CD4-positive, alpha-beta T cell (primary cell): ENCODE measurements around the gene NIBAN1. TPM values are rescaled to one million over a fixed set of nuclear protein-coding genes. Genes with fewer than 3 reads are reported as not detected.

ENCODE experiments used
- ATAC-seq: fragments of 200-7000 bp; cut with Tn5 transposase; one replicate; pipeline ENCODE4 v1.10.0; 2022; ENCODE audit warnings: mild to moderate bottlenecking; ENCODE audit not compliant: poor library complexity
- CTCF ChIA-PET: fragments of 350-600 bp; sonication (Branson Sonifier 250); formaldehyde crosslinking; loops from one replicate; lab custom pipeline; 2021; ENCODE audit warnings: antibody characterized with exemption, inconsistent platforms; lab: Charles Lee
- POLR2A ChIA-PET: fragments of 350-600 bp; sonication (Branson Sonifier 250); formaldehyde crosslinking; loops from one replicate; lab custom pipeline; 2021; ENCODE audit warnings: antibody characterized with exemption, inconsistent platforms; lab: Charles Lee
- DNase-seq, 14 experiments: peaks; one replicate each; pipeline ENCODE4 v3.0.0-alpha.2; 2013 to 2020; ENCODE audit warnings: mixed read lengths in 2 of 14
- H3K27ac ChIP-seq, 2 donors: one replicate each; pipeline versions ENCODE4 v1.5.1 to v1.7.0; 2013; ENCODE audit warnings: low read length in 2 of 2, low read depth in 1 of 2, mild to moderate bottlenecking in 1 of 2
- H3K27me3 ChIP-seq, 2 experiments: 1 replicate in 1 of 2; 2 replicates in 1 of 2; pipeline versions ENCODE4 v1.6.1 to v1.7.0; 2013; ENCODE audit warnings: low read length in 2 of 2, control low read depth in 1 of 2, mild to moderate bottlenecking in 1 of 2, moderate library complexity in 1 of 2; ENCODE audit not compliant: insufficient read depth in 2 of 2, control insufficient read depth in 1 of 2
- H3K36me3 ChIP-seq: one replicate; pipeline ENCODE4 v1.6.1; 2013; ENCODE audit warnings: low read length, control low read depth; ENCODE audit not compliant: insufficient read depth
- H3K4me1 ChIP-seq: one replicate; pipeline ENCODE4 v1.6.1; 2013; ENCODE audit warnings: low read length, control low read depth; ENCODE audit not compliant: insufficient read depth
- H3K4me3 ChIP-seq: one replicate; pipeline ENCODE4 v1.5.1; 2013; ENCODE audit warnings: mild to moderate bottlenecking, low read length, moderate library complexity
- H3K9me3 ChIP-seq, 2 experiments: 1 replicate in 1 of 2; 2 replicates in 1 of 2; pipeline versions ENCODE4 v1.6.1 to v1.7.0; 2013; ENCODE audit warnings: low read length in 2 of 2, mild to moderate bottlenecking in 2 of 2, control low read depth in 1 of 2, moderate library complexity in 1 of 2; ENCODE audit not compliant: control insufficient read depth in 1 of 2, insufficient read depth in 1 of 2
- H3K27ac Mint-ChIP-seq: one replicate; pipeline ENCODE4 v1.8.0; 2020; ENCODE audit warnings: mixed read lengths
- H3K27me3 Mint-ChIP-seq: one replicate; pipeline ENCODE4 v1.8.0; 2021; ENCODE audit warnings: mixed read lengths
- H3K36me3 Mint-ChIP-seq: one replicate; pipeline ENCODE4 v1.8.0; 2021; ENCODE audit warnings: low read depth, mixed read lengths
- H3K4me1 Mint-ChIP-seq: one replicate; pipeline ENCODE4 v1.8.0; 2021; ENCODE audit warnings: low read depth, mixed read lengths
- H3K4me3 Mint-ChIP-seq: one replicate; pipeline ENCODE4 v1.8.0; 2020; ENCODE audit warnings: mild to moderate bottlenecking, mixed read lengths
- H3K9me3 Mint-ChIP-seq: one replicate; pipeline ENCODE4 v1.8.0; 2020; ENCODE audit warnings: mixed read lengths
- CTCF ChIP-seq: fragments of 200-600 bp; IDR thresholded peaks from one replicate; pipeline ENCODE4 v1.8.0; 2022; ENCODE audit warnings: antibody characterized with exemption, mild to moderate bottlenecking
- intact Hi-C, 2 experiments: fragments of 100-400 bp; cut with DNase I in 1 of 2; cut with micrococcal nuclease in 1 of 2; formaldehyde crosslinking; loops; one replicate each; pipeline versions ENCODE4 v1.15.1 to v1.9.0; 2023 to 2025; cut with DNase I, micrococcal nuclease
- total RNA-seq, 174 experiments: library from RNA in 2 of 174; stranded (reverse) in 2 of 174; gene quantifications; one replicate each; pipeline ENCODE4 v1.2.3 and lab custom pipeline; 2021 to 2026

Gene NIBAN1
- total RNA-seq, 2 experiments from 2014 or later, result 18.5 to 20.4 TPM

GRCh38 chr1:184988506-184988905 is 14.2 kb upstream of the NIBAN1 start:
- Histone ChIP-seq H3K9me3 (no peaks in the 10 kb centered on the region), H3K4me3 (no peak overlapping the region), H3K27ac (no peak overlapping the region), H3K27me3 (no peaks in the 10 kb centered on the region), H3K4me1 (no peaks in the 10 kb centered on the region), H3K36me3 (no peaks in the 10 kb centered on the region)
- Mint-ChIP-seq H3K4me1 (no peaks in the 10 kb centered on the region), H3K27me3 (no peaks in the 10 kb centered on the region), H3K4me3 (no peak overlapping the region), H3K27ac (no peak overlapping the region), H3K9me3 (peaks cover 1% of the 10 kb centered on the region), H3K36me3 (no peaks in the 10 kb centered on the region)
- ATAC-seq (no peak), DNase-seq (no peak)
- intact Hi-C loops, result no loop called here
- CTCF ChIA-PET, result interaction anchor here (1.1 kb wide), 1 partner anchor 13 kb away, joined by 3 read pairs; no protein-coding TSS in a partner anchor
- POLR2A ChIA-PET, result no interaction called here
- no peak for TF ChIP-seq CTCF

GRCh38 chr1:184987696-184988095 is 13.4 kb upstream of the NIBAN1 start:
- no peaks in the 10 kb centered on the region for H3K4me1 ChIP-seq
- no peak overlapping the region for H3K4me3 ChIP-seq
- Mint-ChIP-seq H3K27me3 (no peaks in the 10 kb centered on the region), H3K4me1 (no peaks in the 10 kb centered on the region), H3K36me3 (no peaks in the 10 kb centered on the region), H3K27ac (no peak overlapping the region), H3K4me3 (no peak overlapping the region), H3K9me3 (no peaks in the 10 kb centered on the region)
- no peak for DNase-seq
- ChIA-PET POLR2A (no interaction called here), CTCF (interaction anchor here (1.1 kb wide), 1 partner anchor 13 kb away, joined by 3 read pairs; no protein-coding TSS in a partner anchor)
- no peak overlapping the region for H3K27ac ChIP-seq
- H3K36me3 ChIP-seq, result no peaks in the 10 kb centered on the region
- intact Hi-C loops, result no loop called here
- H3K27me3 ChIP-seq, result no peaks in the 10 kb centered on the region
- no peak for TF ChIP-seq CTCF
- ATAC-seq, result no peak
- no peaks in the 10 kb centered on the region for H3K9me3 ChIP-seq

GRCh38 chr1:184986250-184986649 is 11.9 kb upstream of the NIBAN1 start:
- no peak overlapping the region for H3K4me3 ChIP-seq
- TF ChIP-seq CTCF, result no peak
- POLR2A ChIA-PET, result no interaction called here
- H3K9me3 ChIP-seq, result no peaks in the 10 kb centered on the region
- intact Hi-C loops, result no loop called here
- CTCF ChIA-PET, result interaction anchor here (1.3 kb wide), 1 partner anchor 23 kb away, joined by 3 read pairs; no protein-coding TSS in a partner anchor
- no peaks in the 10 kb centered on the region for H3K36me3 ChIP-seq
- no peak for DNase-seq
- no peak overlapping the region for H3K4me3 Mint-ChIP-seq
- no peaks in the 10 kb centered on the region for H3K36me3 Mint-ChIP-seq
- peaks cover 3% of the 10 kb centered on the region for H3K4me1 ChIP-seq
- no peaks in the 10 kb centered on the region for H3K4me1 Mint-ChIP-seq
- no peak for ATAC-seq
- H3K27ac ChIP-seq, result no peak overlapping the region
- no peak overlapping the region for H3K27ac Mint-ChIP-seq
- H3K27me3 ChIP-seq, result no peaks in the 10 kb centered on the region
- no peaks in the 10 kb centered on the region for H3K27me3 Mint-ChIP-seq
- H3K9me3 Mint-ChIP-seq, result no peaks in the 10 kb centered on the region
